Panc1 (cell line): ENCODE measurements around the gene FRMD4A.

Experiments
- POLR2AphosphoS5 ChIP-seq: IDR thresholded peaks from 2 replicates; pipeline ENCODE4 v1.6.1; 2012; ENCODE audit warnings: mild to moderate bottlenecking, low read depth, low read length, moderate library complexity
- REST ChIP-seq, 2 experiments: IDR thresholded peaks; 2 replicates each; pipeline ENCODE4 v1.6.1; 2011 to 2012; ENCODE audit warnings: low read depth in 2 of 2, control low read depth in 1 of 2, low read length in 1 of 2, mild to moderate bottlenecking in 1 of 2, moderate library complexity in 1 of 2; ENCODE audit not compliant: insufficient read depth in 1 of 2
- TF ChIP-seq, protein P1 (sequence below): fragments of 450-650 bp; IDR thresholded peaks from 2 replicates; pipeline ENCODE4 v1.5.1; 2017; ENCODE audit warnings: mild to moderate bottlenecking

DNA sequence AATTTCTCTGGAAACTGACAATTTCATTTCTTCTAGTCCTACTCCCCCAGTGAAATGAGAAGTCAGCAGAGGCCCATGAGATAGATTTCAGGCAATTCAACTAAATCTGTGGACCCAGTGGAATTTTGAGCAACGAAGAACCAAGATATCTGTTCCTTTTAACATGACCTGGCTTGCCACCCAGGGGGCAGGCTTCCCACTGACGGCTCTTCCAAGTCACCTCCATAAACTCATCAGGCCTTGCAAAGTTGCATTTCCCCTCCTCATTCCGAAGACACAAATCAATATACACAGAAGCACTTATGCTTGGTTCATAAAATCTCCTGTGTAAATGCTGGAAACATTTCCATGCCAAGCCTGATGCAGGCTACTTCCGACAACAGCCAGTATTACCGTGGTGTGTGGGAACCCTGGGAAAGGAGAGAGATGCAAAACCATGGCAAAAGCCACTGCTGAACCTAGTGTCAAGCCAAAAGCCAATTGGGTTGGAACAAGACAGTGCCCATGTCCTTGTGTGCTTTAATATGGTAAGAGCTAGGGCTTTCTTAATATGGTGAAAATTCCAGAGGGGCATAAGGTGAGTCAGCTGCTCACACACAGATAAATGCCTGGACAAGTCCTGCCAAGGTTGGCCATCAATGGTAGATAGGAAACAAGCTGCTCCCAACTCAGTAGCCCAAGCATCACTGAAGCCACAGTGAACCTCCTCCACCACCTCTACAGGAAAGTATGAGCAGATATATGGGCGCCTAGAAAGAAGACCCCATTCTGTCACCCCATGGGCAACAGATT lies 1.6 kb downstream of the FRMD4A start:
- TF ChIP-seq, protein P1, sequence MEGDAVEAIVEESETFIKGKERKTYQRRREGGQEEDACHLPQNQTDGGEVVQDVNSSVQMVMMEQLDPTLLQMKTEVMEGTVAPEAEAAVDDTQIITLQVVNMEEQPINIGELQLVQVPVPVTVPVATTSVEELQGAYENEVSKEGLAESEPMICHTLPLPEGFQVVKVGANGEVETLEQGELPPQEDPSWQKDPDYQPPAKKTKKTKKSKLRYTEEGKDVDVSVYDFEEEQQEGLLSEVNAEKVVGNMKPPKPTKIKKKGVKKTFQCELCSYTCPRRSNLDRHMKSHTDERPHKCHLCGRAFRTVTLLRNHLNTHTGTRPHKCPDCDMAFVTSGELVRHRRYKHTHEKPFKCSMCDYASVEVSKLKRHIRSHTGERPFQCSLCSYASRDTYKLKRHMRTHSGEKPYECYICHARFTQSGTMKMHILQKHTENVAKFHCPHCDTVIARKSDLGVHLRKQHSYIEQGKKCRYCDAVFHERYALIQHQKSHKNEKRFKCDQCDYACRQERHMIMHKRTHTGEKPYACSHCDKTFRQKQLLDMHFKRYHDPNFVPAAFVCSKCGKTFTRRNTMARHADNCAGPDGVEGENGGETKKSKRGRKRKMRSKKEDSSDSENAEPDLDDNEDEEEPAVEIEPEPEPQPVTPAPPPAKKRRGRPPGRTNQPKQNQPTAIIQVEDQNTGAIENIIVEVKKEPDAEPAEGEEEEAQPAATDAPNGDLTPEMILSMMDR: no peak
- TF ChIP-seq POLR2AphosphoS5: no peak
- TF ChIP-seq REST (IDR thresholded peaks at IDR 0.05; ENCODE audit: insufficient read depth in 1 of 2, low read depth in 2 of 2, low read length in 1 of 2): no peak
